Measurements from ENCODE around the gene DNAJA4. TPM values are rescaled to one million over a fixed set of nuclear protein-coding genes. Genes with fewer than 3 reads are reported as not detected.

The DNAJA4 gene
- total and polyA plus RNA-seq, 2 of the 8 experiments (the other 6 are each of a cell fraction or from before 2014, with no cell fraction given) = 3.6 to 6.2 TPM

DNA sequence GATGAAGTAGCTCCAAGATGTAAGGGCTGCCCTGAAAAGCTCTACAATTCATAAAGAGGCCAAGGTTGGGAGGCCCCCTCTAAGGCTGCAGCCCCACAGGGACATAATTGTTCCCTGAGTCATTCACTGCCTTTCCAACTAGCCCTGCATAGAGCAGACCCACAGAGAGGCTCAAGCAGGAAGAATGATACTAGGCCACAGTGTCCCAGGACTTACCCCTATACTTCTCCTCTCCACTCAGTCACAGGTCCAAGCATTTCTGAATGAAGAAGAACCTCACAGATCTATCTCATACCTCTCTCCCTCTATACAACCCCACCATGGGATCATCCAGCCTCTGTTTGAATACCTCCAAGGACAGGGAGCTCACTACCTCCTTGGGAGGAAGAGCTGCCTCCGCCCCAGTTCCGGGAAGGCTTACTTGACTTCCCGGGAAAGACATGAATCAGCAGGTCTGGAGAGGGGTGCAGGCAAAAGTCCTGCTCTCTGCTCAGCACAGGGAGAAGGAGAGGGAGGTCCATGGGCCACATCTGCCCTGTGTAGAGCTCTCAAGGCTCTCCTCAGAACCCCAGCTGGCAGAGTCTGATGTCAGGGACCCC, 41.9 kb downstream of the DNAJA4 start:
- Histone ChIP-seq H3K4me2 (ENCODE audit: insufficient read depth in 1 of 2, low read depth in 2 of 2, low read length in 2 of 2) (no peak overlapping the region), H3K79me2 (ENCODE audit: control insufficient read depth in 1 of 2, insufficient read depth in 2 of 2, low read length in 2 of 2) (no peaks in the 10 kb centered on the region), H3K36me3 (ENCODE audit: control insufficient read depth in 2 of 4, insufficient read depth in 4 of 4, low read length in 3 of 4) (no peaks in the 10 kb centered on the region), H3K4me3 (ENCODE audit: extremely low read depth in 1 of 4, insufficient read depth in 2 of 4, low read depth in 3 of 4, low read length in 4 of 4) (no peak overlapping the region), H2BK5ac (ENCODE audit: low read depth, low read length) (no peak overlapping the region), H3K23ac (ENCODE audit: insufficient read length) (no peak overlapping the region), H3K4ac (replicated peaks; ENCODE audit: insufficient read length, low read depth, low read length) (no peak overlapping the region), H3K56ac (replicated peaks; ENCODE audit: insufficient read length, low read depth, low read length) (no peak overlapping the region), H2BK12ac (ENCODE audit: low read depth, low read length) (no peak overlapping the region), H3K18ac (ENCODE audit: extremely low read depth, low read length) (no peak overlapping the region), H4K20me1 (replicated peaks in 1 of 2; ENCODE audit: control insufficient read depth in 1 of 2, insufficient read depth in 2 of 2, low read length in 2 of 2) (no peaks in the 10 kb centered on the region), H4K8ac (ENCODE audit: extremely low read depth, insufficient read depth, low read length) (no peak overlapping the region), H3K27ac (ENCODE audit: low read depth, low read length) (no peak overlapping the region), H3K79me1 (ENCODE audit: low read depth, low read length) (no peaks in the 10 kb centered on the region), H4K5ac (ENCODE audit: insufficient read length, low read depth, low read length) (no peak overlapping the region), H3K4me1 (replicated peaks in 1 of 4; ENCODE audit: control insufficient read depth in 3 of 4, insufficient read depth in 4 of 4, low read length in 3 of 4) (peaks cover 0 to under 1% (median 0%) of the 10 kb centered on the region in 4 experiments; a peak in 3 of 7 replicates), H3K23me2 (ENCODE audit: low read depth, low read length) (no peaks in the 10 kb centered on the region), H3K14ac (ENCODE audit: insufficient read length) (no peak overlapping the region), H4K91ac (replicated peaks; ENCODE audit: insufficient read length, low read length) (no peak overlapping the region), H2BK120ac (replicated peaks; ENCODE audit: low read depth, low read length) (no peak overlapping the region), H2AK5ac (ENCODE audit: low read depth, low read length) (no peak overlapping the region), H2BK20ac (ENCODE audit: low read length) (no peak overlapping the region), H3K9me3 (ENCODE audit: insufficient read depth in 2 of 2, low read depth in 1 of 2, low read length in 1 of 2) (no peaks in the 10 kb centered on the region), H3K9ac (replicated peaks in 1 of 4; ENCODE audit: extremely low read depth in 1 of 4, low read depth in 3 of 4, low read length in 3 of 4) (no peak overlapping the region), H2BK15ac (ENCODE audit: low read length) (no peak overlapping the region), H2AFZ (ENCODE audit: low read length) (no peak overlapping the region), H3K27me3 (replicated peaks in 1 of 4; ENCODE audit: control insufficient read depth in 3 of 4, extremely low read depth in 1 of 4, insufficient read depth in 3 of 4, low read length in 3 of 4) (peaks cover 0 to 3% (median 0%) of the 10 kb centered on the region in 4 experiments; a peak in 2 of 7 replicates)
- WGBS, 2 experiments (ENCODE audit: extremely low coverage in 1 of 2, insufficient coverage in 1 of 2, insufficient read length in 1 of 2, insufficient replicate concordance in 2 of 2, low coverage in 1 of 2, low lambda C conversion rate in 2 of 2, missing lambda C conversion rate in 1 of 2) = 93% methylated on average over 3 of the region's 3 CpGs; no CpG with 5 or more reads in 1 of the 2 experiments
- CTCF ChIA-PET (ENCODE audit: partially characterized antibody) = interaction anchor here (0.6 to 13.0 kb wide), 9 partner anchors 12 to 198 kb away, joined by 3 to 173 read pairs (median 22); no protein-coding TSS in a partner anchor
- no peak for DNase-seq (ENCODE audit: low read depth in 1 of 2, low spot score in 2 of 2)
- POLR2A ChIA-PET (ENCODE audit: partially characterized antibody) = interaction anchor here (0.9 kb wide), 1 partner anchor 131 kb away, joined by 5 read pairs; the partner anchor contains the start of gene IREB2
- FAIRE-seq = no peak
